HG02588 (cell line): Measurements from ENCODE around the gene SLC2A5.
"Not testable (repeated sequence)": the region's sequence is repeated elsewhere in the genome, so short reads cannot be mapped to it uniquely, and the experiment has no call there.

Experiments used
- ATAC-seq: cut with Tn5 transposase; IDR thresholded peaks from one replicate; pipeline ENCODE4 v1.9.1; 2021; ENCODE audit warnings: mild to moderate bottlenecking, moderate library complexity; ENCODE audit not compliant: unreplicated experiment

The SLC2A5 gene

DNA sequence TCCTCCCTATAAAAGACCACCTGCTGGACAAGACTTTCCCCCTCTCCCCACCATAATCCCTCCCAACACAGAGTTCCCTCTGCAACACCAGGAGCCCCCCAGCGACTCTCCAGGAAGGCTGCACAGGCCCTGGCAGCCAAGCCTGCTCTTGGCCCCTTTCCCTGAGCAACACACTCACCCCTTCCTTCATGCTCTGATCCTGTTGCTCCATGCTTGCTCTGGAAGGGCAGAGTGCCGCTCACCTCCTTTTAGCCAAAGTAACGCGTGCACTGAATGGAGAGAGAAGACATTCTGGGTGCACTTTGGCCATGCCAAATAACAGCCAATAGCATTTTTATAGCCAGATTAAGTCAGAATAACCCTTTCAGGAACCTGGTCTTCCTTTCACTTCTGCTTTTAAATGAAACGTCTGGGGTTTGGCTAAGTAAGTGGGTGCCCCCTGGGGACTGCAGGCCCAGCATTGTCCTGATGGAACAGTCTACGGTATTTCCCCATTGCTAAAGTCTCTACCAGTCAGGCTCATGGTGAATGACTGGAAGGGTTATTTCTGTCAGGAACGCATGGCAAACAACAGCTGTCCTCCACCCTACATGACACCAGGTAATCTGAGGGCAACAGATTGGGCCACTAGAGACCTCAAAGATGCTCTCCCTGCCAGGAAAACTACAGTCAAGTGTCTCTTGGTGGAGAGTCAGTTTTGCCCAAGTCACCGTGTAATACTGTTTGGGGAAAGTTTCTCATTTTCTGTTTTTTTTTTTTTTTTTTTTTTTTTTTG is at the start of gene SLC2A5:
SLC2A5 (minus strand) TSS at position 310 of the 775 bp plus-strand sequence; CDS start at position 211, 99 bp downstream.
- ATAC-seq: peak; percentile 92

DNA sequence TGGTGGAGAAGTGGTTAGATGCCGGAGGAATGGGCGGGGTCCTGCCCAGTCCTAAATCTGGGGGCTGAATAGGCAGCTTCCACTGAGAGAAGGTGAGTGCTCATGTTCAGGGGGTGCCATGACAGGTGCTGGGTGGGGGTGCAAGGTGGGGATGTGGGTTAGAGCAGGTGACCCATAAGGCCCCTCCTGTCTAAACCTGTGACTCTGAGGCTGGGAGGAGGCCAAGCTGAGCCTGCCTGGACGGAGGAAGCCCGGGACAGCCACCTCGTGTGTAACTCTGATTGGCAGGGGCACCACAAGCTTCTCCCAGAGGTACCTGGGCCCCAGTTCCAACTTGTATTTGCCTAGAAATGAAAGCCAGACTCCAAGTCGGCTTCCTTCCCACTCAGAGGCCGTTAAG is 48.8 kb upstream of the SLC2A5 start:
- ATAC-seq: no peak

DNA sequence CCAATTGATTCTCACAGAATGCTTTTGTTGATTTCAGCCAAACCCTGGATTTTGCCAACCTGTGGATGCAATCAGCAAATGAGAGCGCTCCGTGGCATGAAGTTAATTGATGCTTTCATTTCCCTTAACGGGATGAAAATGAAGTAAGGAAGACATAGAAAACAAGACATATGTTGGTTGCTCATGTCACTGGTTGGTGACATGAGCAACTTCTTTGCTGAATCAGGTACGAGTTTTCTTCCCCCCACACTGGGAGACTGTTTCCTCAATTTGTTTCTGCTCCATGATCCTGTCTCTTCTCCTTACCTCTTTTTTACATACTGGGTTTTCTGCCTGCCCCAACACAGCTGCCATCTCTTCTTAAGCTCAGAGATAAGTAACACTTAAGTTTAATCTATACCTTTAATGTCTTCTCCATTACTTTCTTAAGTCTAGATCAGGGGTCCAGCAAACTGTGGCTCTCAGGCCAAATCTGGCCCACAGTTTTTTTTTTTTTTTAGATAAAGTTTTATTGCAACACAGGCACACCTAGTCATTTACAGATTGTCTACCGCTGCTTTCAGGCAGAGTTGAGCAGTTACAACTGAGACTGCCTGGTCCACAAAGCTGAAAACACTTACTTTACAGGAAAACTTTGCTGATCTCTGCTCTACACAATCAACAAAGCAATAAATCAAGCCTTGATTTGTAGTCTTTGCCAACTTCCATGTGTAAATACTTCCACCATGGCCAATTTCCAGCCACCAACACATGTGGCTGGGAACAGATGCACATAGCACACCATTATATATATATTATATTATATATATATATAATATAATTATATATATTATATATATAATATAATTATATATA is 46.1 kb upstream of the SLC2A5 start:
- no peak for ATAC-seq

DNA sequence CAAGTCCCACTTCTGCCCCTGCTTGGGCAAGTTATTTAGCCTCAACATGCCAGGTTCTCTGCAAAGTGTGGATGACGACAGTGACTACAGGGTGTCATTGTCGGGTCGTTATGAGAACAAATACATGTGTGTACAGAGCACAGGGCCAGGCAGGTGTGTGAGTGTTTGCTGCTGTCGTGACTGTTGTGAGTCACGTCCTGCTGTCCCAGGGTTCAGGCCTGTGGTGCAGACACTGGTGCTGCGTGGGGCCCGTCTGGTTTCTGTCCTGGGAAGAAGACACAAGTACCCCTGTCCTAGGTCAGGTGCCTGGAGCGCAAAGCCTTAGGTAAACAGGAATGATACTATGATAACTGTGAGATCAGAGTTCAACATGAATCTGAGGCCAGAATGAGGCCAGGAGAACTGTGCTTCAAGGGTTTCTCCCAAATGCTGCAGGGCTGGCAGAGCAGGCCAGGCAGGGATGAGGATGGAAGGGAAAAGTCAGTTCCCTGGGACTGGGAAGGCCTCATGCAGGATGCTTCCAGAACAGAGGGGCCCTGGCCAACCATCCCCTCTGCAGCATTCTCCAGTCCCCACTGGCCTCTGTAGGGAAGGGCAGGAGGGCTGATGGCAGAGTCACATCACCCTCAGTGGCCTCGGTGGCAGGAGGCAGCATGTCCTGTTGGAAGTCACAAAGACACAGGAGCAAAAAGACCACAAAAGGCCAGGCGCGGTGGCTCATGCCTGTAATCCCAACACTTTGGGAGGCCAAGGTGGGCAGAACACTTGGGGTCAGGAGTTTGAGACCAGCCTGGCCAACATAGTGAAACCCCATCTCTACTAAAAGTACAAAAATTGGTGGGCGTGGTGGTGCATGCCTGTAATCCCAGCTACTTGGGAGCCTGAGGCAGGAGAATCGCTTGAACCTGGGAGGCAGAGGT is 43.8 kb upstream of the SLC2A5 start:
- ATAC-seq: no peak

- no peak for ATAC-seq
Measured at GRCh38 chr1:9111957-9112356, 42.5 kb upstream of the SLC2A5 start.

- no peak for ATAC-seq
Measured at GRCh38 chr1:9111357-9111691, 41.9 kb upstream of the SLC2A5 start.

GRCh38 chr1:9110669-9111356 is 41.4 kb upstream of the SLC2A5 start:
- ATAC-seq: no peak

GRCh38 chr1:9108056-9108665 is 38.7 kb upstream of the SLC2A5 start:
- ATAC-seq: no peak

GRCh38 chr1:9107136-9107535 is 37.7 kb upstream of the SLC2A5 start:
- no peak for ATAC-seq

- no peak for ATAC-seq
Measured at GRCh38 chr1:9106286-9106685, 36.9 kb upstream of the SLC2A5 start.

DNA sequence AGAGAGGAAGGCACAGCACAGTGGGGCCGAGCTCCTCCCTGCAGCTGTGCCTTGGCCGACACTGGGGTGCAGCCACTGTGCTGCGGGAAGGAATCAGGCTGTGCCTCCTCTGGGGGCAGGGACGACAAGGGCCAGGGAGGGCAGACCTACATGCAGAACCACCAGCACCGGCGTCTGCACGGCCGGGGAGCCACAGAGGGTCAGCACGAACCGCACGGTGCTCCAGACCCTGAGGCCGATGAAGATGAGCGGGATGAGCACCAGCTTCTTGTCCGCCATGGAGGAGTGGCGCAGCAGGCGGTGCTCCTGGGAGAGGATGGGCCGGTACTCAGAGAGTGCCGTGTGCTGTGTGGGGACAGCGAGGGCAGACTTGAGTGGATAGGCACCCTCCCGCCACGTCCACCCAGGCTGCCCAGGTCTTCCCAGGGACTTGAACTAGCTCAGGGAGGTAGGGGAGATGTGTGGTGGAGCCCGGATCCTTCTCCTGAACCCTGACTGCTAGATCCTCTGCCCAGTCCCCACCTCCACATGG is 36.0 kb upstream of the SLC2A5 start:
- no peak for ATAC-seq

DNA sequence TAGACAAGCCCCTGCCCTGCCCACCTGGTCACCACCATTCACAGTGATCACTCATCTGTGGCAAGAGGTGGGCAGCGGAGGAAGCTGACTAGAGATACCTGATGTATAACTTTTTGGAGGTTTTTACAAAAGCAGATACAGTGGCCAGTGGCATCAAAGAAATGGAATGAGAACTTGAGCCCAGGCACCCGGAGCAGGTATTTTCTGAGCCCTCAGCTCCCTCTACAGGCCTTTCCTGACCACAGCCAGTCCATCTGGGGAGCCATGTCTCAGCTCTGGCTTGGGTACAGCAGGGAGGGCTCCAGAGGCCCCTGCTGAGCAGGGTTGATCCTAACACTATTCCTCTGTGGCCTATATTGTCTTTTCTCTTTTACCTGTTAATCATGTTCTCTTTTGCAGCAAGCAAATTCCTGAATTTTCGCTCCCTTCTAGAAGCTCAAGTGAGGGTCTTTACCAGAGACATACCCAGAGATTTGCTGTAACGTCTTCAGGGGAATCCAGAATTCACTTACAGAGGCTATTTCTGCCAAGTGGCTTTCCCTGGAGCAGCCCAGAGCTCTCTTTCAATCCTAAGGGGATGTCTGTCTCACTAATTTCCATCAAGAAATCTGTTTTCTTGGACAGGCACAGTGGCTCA is 32.2 kb upstream of the SLC2A5 start:
- no peak for ATAC-seq

GRCh38 chr1:9100471-9101043 is 31.1 kb upstream of the SLC2A5 start:
- no peak for ATAC-seq

GRCh38 chr1:9099555-9099954 is 30.1 kb upstream of the SLC2A5 start:
- no peak for ATAC-seq

DNA sequence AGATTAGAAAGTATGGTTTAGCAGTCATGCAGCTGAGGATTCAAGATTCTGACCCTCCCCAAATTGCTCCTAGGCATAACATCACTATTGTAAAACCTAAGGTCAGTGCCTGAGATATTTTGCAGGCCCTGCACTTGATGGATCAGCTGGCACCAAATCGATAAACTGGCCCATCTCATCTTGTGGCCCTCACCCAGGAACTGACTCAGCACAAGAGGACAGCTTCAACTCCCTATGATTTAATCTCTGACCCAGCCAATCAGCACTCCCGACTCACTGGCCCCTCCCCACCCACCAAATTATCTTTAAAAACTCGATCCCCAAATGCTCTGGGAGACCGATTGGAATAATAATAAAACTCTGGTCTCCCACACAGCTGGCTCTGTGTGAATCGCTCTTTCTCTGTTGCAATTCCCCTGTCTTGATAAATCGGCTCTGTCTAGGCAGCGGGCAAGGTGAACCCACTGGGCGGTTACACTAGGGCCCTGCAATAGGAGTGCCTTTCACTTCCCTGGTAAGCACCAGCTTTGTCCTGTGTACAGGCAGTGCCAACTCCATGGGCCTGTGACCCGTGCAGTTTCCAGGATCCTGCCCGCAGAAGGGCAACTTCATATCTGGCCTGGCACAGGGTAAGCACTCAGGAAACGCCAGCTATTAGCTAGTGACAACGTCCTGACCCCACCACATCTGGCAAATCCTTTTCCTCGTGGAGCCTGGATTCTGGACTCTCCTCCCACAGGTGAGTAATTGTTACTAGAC is 28.7 kb upstream of the SLC2A5 start:
- no peak for ATAC-seq

DNA sequence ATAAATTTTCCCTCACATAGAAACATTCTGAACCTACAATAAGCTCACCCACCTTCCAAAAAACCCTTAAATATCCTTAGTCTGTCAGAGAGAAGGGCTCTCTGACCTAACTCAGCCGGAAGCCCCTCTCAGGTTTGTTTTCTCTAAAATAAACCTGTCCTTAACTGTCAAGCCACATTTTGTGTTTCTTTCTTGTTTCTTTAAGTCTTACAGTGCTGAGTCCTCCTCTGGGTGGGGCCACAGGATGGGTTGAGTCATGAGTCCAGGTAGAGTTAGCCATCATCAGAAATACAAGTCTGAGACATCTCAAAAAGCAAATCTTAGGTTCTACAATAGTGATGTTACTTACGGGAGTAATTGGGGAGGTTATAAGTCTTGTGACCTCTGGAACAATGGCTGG is 26.4 kb upstream of the SLC2A5 start:
- no peak for ATAC-seq

DNA sequence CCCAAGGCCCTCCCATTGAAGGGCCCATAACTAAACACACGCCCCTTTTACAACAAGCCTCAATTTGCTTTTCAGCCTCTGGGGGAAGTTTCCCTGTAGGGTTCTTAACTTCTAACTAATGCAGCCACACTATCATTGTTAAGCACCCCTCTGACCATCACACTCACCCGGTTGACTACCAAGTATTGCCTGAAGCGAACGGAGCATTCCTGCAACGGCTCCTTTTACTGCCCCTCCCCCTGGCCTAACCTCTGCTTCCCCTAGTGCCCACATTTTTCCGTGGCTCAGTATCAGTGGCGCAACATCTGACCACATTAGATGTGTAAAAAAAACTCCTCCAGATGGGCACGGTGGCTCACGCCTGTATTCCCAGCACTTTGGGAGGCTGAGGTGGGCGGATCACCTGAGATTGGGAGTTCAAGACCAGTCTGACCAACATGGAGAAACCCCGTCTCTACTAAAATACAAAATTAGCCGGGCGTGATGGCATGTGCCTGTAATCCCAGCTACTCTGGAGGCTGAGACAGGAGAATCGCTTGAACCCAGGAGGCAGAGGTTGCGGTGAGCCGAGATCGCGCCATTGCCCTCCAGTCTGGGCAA is 24.7 kb upstream of the SLC2A5 start:
- ATAC-seq: not testable (repeated sequence)

DNA sequence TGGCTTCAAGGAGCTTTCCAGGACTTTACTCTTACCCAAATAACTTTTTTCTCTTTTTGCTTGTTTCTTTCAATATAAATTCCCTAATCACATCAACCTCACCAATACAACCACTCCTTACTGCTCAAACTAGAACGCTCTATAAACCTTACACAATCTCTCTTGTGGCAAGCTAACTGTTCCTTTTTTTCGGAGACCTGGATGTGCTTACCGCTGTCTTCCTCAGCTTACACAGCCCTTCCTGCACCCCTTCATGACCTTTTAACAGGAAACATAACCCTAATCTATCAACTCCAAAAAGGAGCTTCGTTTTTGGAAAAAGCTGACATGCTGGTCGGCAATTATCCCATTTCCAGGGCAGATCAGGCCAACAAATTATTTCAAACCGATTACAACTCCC is 24.1 kb upstream of the SLC2A5 start:
- no peak for ATAC-seq
